ENCODE results near the gene CWF19L1. TPM values are rescaled to one million over a fixed set of nuclear protein-coding genes. Genes with fewer than 3 reads are reported as not detected.

CWF19L1 gene
- total RNA-seq, 3 donors from 2014 or later = 22.6 to 31.2 (median 25.2) TPM

GRCh38 chr10:100185364-100186252, 81.8 kb downstream of the CWF19L1 start, which contains the start of gene ERLIN1:
TSS of gene ERLIN1 (minus strand) at chr10:100186029. CDS start at chr10:100185626, 403 bp downstream.
- peak within 1 kb of the TSS; percentile 89 to 93 for H3K27ac ChIP-seq
- intact Hi-C loops (cut with DNase I; ENCODE audit: low total_unique reads) = no loop called here

GRCh38 chr10:100184840-100185239, 82.6 kb downstream of the CWF19L1 start:
- H3K9me3 ChIP-seq = no peaks in the 10 kb centered on the region
- no peaks in the 10 kb centered on the region for H3K27me3 ChIP-seq
- TF ChIP-seq POLR2AphosphoS5 (IDR thresholded peaks at IDR 0.05) (no peak), CTCF (IDR thresholded peaks at IDR 0.05) (no peak), POLR2A (IDR thresholded peaks at IDR 0.05) (no peak)
- intact Hi-C loops (cut with DNase I; ENCODE audit: low total_unique reads) = no loop called here
- H3K27ac ChIP-seq = peak overlapping the region; percentile 89 to 93
- DNase-seq (ENCODE audit: low spot score in 2 of 2) = no peak
- H3K4me1 ChIP-seq = peaks cover 0 to 20% of the 10 kb centered on the region in 2 donors
- peak overlapping the region; percentile 82 to 97 (median 96) for H3K4me3 ChIP-seq
- H3K36me3 ChIP-seq = no peaks in the 10 kb centered on the region

More at GRCh38 chr10:100185364-100186252, 81.8 kb downstream of the CWF19L1 start, which contains the start of gene ERLIN1:
- no peaks in the 10 kb centered on the region for H3K9me3 ChIP-seq
- H3K4me3 ChIP-seq = peak within 1 kb of the TSS; percentile 82 to 97 (median 96)
- H3K27me3 ChIP-seq = no peaks in the 10 kb centered on the region
- H3K4me1 ChIP-seq = peaks cover 0 to 20% of the 10 kb centered on the region in 2 donors
- peak; percentile 77 to 88 for DNase-seq (ENCODE audit: low spot score in 2 of 2)
- TF ChIP-seq CTCF (IDR thresholded peaks at IDR 0.05) = no peak
- no peak for TF ChIP-seq POLR2A (IDR thresholded peaks at IDR 0.05)
- TF ChIP-seq POLR2AphosphoS5 (IDR thresholded peaks at IDR 0.05) = peak; percentile 15 to 68 (median 63)
- no peaks in the 10 kb centered on the region for H3K36me3 ChIP-seq

- Histone ChIP-seq H3K27ac (no peak overlapping the region), H3K4me3 (peak overlapping the region; percentile 82 to 97 (median 96))
- intact Hi-C loops (cut with DNase I; ENCODE audit: low total_unique reads) = no loop called here
These were observed 83.0 kb downstream of the CWF19L1 start for GRCh38 chr10:100184426-100184825.

GRCh38 chr10:100183481-100183880, 84.0 kb downstream of the CWF19L1 start:
- intact Hi-C loops (cut with DNase I; ENCODE audit: low total_unique reads) = no loop called here
- H3K27ac ChIP-seq = peak overlapping the region in 1 of 2 donors; percentile 5
- no peak for DNase-seq (ENCODE audit: low spot score in 2 of 2)

More at GRCh38 chr10:100184426-100184825, 83.0 kb downstream of the CWF19L1 start:
- H3K4me1 ChIP-seq = peaks cover 0 to 20% of the 10 kb centered on the region in 2 donors
- H3K9me3 ChIP-seq = no peaks in the 10 kb centered on the region
- TF ChIP-seq POLR2A (IDR thresholded peaks at IDR 0.05) (no peak), POLR2AphosphoS5 (IDR thresholded peaks at IDR 0.05) (no peak), CTCF (IDR thresholded peaks at IDR 0.05) (no peak)
- no peaks in the 10 kb centered on the region for H3K27me3 ChIP-seq
- no peak for DNase-seq (ENCODE audit: low spot score in 2 of 2)
- no peaks in the 10 kb centered on the region for H3K36me3 ChIP-seq

More at GRCh38 chr10:100183481-100183880, 84.0 kb downstream of the CWF19L1 start:
- Histone ChIP-seq H3K4me3 (no peak overlapping the region), H3K27me3 (no peaks in the 10 kb centered on the region), H3K9me3 (no peaks in the 10 kb centered on the region), H3K4me1 (peaks cover 0 to 20% of the 10 kb centered on the region in 2 donors), H3K36me3 (no peaks in the 10 kb centered on the region)
- no peak for TF ChIP-seq POLR2AphosphoS5 (IDR thresholded peaks at IDR 0.05)
- no peak for TF ChIP-seq CTCF (IDR thresholded peaks at IDR 0.05)
- TF ChIP-seq POLR2A (IDR thresholded peaks at IDR 0.05) = no peak
